HepG2 (cell line): ENCODE data around the gene TYMP.

ENCODE experiments used
- CTCF ChIP-seq: sonication (generic); formaldehyde crosslinking; IDR thresholded peaks from 2 replicates; pipeline ENCODE4 v1.5.0; 2020; ENCODE audit warnings: mild to moderate bottlenecking, missing genetic modification reagents, moderate library complexity
- DRAP1 ChIP-seq: IDR thresholded peaks from 2 replicates; pipeline ENCODE4 v1.6.1; 2016; ENCODE audit warnings: missing genetic modification reagents, missing compliant biosample characterization
- GABPA ChIP-seq, 2 experiments: IDR thresholded peaks; 2 replicates each; pipeline ENCODE4 v1.6.1; 2011 to 2016; ENCODE audit warnings: low read depth in 2 of 2, low read length in 1 of 2, missing biosample characterization in 1 of 2, missing genetic modification characterization in 1 of 2
- MAX ChIP-seq: IDR thresholded peaks from 2 replicates; pipeline ENCODE4 v1.6.1; 2012; ENCODE audit warnings: inconsistent platforms
- ZSCAN20 ChIP-seq: sonication (generic); formaldehyde crosslinking; IDR thresholded peaks from 2 replicates; pipeline ENCODE4 v1.4.0; 2020; ENCODE audit warnings: missing genetic modification reagents, mild to moderate bottlenecking, borderline replicate concordance

GRCh38 chr22:50507421-50507990 is 22.3 kb downstream of the TYMP start, which contains the start of gene LMF2:
- no peak for TF ChIP-seq ZSCAN20 (CRISPR knock-in tag)
- no peak for TF ChIP-seq DRAP1
- no peak for TF ChIP-seq GABPA (IDR thresholded peaks at IDR 0.05; ENCODE audit: low read depth, low read length)
- 0 out of 2 replicates have a peak, but pooled peaks have one; percentile 7 for TF ChIP-seq GABPA (CRISPR knock-in tag; IDR thresholded peaks at IDR 0.05; ENCODE audit: low read depth)
- no peak for TF ChIP-seq MAX
- TF ChIP-seq CTCF (CRISPR knock-in tag) = peak; percentile 10; the same call in 1 of the 2 replicates
